ENCODE measurements around the gene APLNR.

- TF ChIP-seq POLR2AphosphoS5 (IDR thresholded peaks at IDR 0.05; ENCODE audit: low read depth, low read length) (no peak), CTCF (IDR thresholded peaks at IDR 0.05; ENCODE audit: control extremely low read depth in 1 of 3, insufficient read depth in 1 of 3, low read depth in 1 of 3, low read length in 3 of 3) (no peak), USF2 (IDR thresholded peaks at IDR 0.05; ENCODE audit: low read length) (no peak), ATF3 (IDR thresholded peaks at IDR 0.05; ENCODE audit: insufficient read depth, low read depth, low read length) (no peak), MAX (IDR thresholded peaks at IDR 0.05) (no peak), RAD21 (IDR thresholded peaks at IDR 0.05 in 1 of 2, conservative IDR thresholded peaks at IDR 0.05 in 1 of 2; ENCODE audit: low read depth in 2 of 2, low read length in 2 of 2) (no peak), POLR2A (IDR thresholded peaks at IDR 0.05; ENCODE audit: control extremely low read depth in 1 of 2, low read depth in 2 of 2, low read length in 2 of 2) (no peak), EP300 (IDR thresholded peaks at IDR 0.05; ENCODE audit: borderline replicate concordance in 1 of 2, low read depth in 2 of 2, low read length in 2 of 2) (no peak), JUN (IDR thresholded peaks at IDR 0.05; ENCODE audit: low read depth, low read length) (no peak)
Measured at GRCh38 chr11:57254631-57255030, 17.6 kb upstream of the APLNR start.
